Esophagus muscularis mucosa (tissue), 4 donors: ENCODE data around the gene RAF1.

Source experiments
- CTCF ChIP-seq, 3 experiments: fragments of 200-600 bp in 2 of 3; fragments of 450-650 bp in 1 of 3; sonication (generic) in 2 of 3; IDR thresholded peaks; one replicate each; pipeline ENCODE4 v1.5.1; 2017 to 2019; ENCODE audit warnings: antibody characterized with exemption in 3 of 3, mild to moderate bottlenecking in 2 of 3, moderate library complexity in 1 of 3
- EP300 ChIP-seq: sonication (generic); formaldehyde crosslinking; IDR thresholded peaks from one replicate; pipeline ENCODE4 v1.6.1; 2017; ENCODE audit warnings: antibody characterized with exemption
- POLR2A ChIP-seq: fragments of 450-650 bp; IDR thresholded peaks from one replicate; pipeline ENCODE4 v1.6.1; 2017; ENCODE audit warnings: antibody characterized with exemption, moderate library complexity, mild to moderate bottlenecking, low read depth
- POLR2AphosphoS5 ChIP-seq, 2 donors: sonication (generic); formaldehyde crosslinking; IDR thresholded peaks; one replicate each; pipeline ENCODE4 v1.6.1; 2017; ENCODE audit warnings: antibody characterized with exemption in 2 of 2

GRCh38 chr3:12658593-12659058 lies 5.3 kb downstream of the RAF1 start:
- TF ChIP-seq CTCF (IDR thresholded peaks at IDR 0.05): no peak
- TF ChIP-seq POLR2A: no peak
- no peak for TF ChIP-seq POLR2AphosphoS5 (IDR thresholded peaks at IDR 0.05)
- TF ChIP-seq EP300: no peak
